ENCODE results near the gene TRPM3.
A peak's percentile ranks its signal among the peaks of the same experiment; 100 is the strongest.

TRPM3 gene

GRCh38 chr9:71096421-71097108, 24.9 kb downstream of the TRPM3 start:
- no peak for DNase-seq

GRCh38 chr9:71094708-71095251, 26.6 kb downstream of the TRPM3 start:
- DNase-seq, result no peak

GRCh38 chr9:71090896-71091295, 30.5 kb downstream of the TRPM3 start:
- DNase-seq, result no peak

- DNase-seq, result no peak
Measured at GRCh38 chr9:71079451-71079850, 42.0 kb downstream of the TRPM3 start.

GRCh38 chr9:71076096-71076495, 45.3 kb downstream of the TRPM3 start:
- no peak for DNase-seq

GRCh38 chr9:71073494-71073893, 47.9 kb downstream of the TRPM3 start:
- DNase-seq, result no peak

GRCh38 chr9:71072587-71072986, 48.8 kb downstream of the TRPM3 start:
- no peak for DNase-seq

GRCh38 chr9:71071633-71072032, 49.8 kb downstream of the TRPM3 start:
- DNase-seq, result no peak

- no peak for DNase-seq
Measured at GRCh38 chr9:71058660-71059059, 62.8 kb downstream of the TRPM3 start.

- no peak for DNase-seq
Measured at GRCh38 chr9:71052287-71052686, 69.1 kb downstream of the TRPM3 start.

- DNase-seq, result no peak
Measured at GRCh38 chr9:71048280-71048679, 73.1 kb downstream of the TRPM3 start.

GRCh38 chr9:71042448-71042990, 78.9 kb downstream of the TRPM3 start:
- DNase-seq, result no peak

GRCh38 chr9:71037521-71037920, 83.9 kb downstream of the TRPM3 start:
- no peak for DNase-seq

- no peak for DNase-seq
Measured at GRCh38 chr9:71036501-71036900, 84.9 kb downstream of the TRPM3 start.

GRCh38 chr9:71032779-71033178, 88.6 kb downstream of the TRPM3 start:
- DNase-seq, result no peak

GRCh38 chr9:71025728-71026127, 95.7 kb downstream of the TRPM3 start:
- no peak for DNase-seq

GRCh38 chr9:71025201-71025600, 96.2 kb downstream of the TRPM3 start:
- no peak for DNase-seq

- DNase-seq, result no peak
Measured at GRCh38 chr9:71010258-71010657, 111.2 kb downstream of the TRPM3 start.

GRCh38 chr9:71005456-71005855, 116.0 kb downstream of the TRPM3 start:
- no peak for DNase-seq

GRCh38 chr9:71004196-71004595, 117.2 kb downstream of the TRPM3 start:
- DNase-seq, result no peak

- DNase-seq, result no peak
Measured at GRCh38 chr9:71003346-71003745, 118.1 kb downstream of the TRPM3 start.

- DNase-seq, result peak in 1 of 2 donors; percentile 19
Measured at GRCh38 chr9:71001780-71002386, 119.5 kb downstream of the TRPM3 start.

- no peak for DNase-seq
Measured at GRCh38 chr9:70998962-70999361, 122.5 kb downstream of the TRPM3 start.

GRCh38 chr9:70995511-70995910, 125.9 kb downstream of the TRPM3 start:
- DNase-seq, result no peak
